ENCODE results near the gene CAMKK1.

DNA sequence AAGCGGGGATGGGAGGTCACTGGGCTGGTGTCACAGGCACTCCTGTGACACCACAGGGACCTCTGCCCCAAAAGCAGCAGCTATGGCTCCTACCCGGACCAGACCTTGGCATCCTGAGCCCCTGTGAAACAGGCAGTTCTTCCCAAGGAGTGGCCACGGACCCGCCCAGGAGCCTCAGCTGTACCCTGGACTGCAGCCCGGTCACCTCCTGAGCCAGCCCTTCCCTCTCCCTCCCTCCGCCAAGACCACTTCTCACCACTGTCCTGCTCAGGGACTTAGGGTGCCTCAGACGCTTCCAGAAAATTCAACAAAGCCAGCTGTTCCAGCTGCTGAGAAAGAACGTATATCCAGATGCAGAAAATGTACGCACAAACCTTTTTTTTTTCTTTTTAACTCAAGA is 32.9 kb downstream of the CAMKK1 start:
- TF ChIP-seq POLR2A (IDR thresholded peaks at IDR 0.05) (no peak), CTCF (IDR thresholded peaks at IDR 0.05) (no peak)

All from ovary (tissue), 3 donors.